GM19025 (cell line): Measurements from ENCODE around the gene DCAF12L2.
"Not testable (repeated sequence)": the region's sequence is repeated elsewhere in the genome, so short reads cannot be mapped to it uniquely, and the experiment has no call there.

Experiments
- ATAC-seq: cut with Tn5 transposase; IDR thresholded peaks from one replicate; pipeline ENCODE4 v1.9.1; 2021; ENCODE audit warnings: mild to moderate bottlenecking, low read depth, moderate library complexity; ENCODE audit not compliant: unreplicated experiment

DCAF12L2 gene

DNA sequence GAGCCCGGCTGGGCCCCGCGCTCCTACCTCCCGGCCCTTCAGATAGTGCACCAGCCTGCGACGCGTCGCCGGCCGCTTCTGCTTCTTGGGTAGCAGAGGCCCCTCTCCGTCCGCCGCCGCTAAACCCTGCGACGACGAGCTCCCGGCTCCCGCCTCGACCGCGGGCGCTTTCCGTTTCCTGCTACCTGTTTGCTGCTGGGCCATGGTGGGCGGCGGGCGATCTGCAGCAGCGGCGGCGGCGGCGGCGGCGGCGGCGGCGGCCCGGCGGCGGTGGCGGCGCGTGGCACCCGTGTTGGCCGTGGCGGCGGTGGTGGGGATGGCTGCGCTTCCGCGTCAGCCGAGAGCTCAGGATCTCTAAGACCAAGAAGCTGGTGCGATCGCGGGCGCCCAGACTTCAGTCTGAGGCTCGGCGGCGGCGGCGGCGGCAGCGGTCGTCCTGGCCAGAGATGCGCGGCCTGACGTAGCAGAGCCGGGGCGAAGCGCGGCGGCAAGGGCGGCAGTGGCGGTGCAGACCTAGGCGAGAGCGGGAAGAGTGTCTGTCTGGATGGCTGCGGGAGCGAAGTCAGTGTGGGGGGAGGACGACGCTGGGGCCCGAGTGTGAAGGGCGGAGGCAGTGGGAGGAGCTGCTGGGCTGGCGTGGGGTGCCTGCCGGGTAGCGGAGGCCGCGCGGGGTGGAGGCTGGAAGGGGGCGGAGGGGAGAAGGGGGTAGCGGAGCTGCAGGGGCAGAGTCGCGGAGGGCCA lies at the start of gene DCAF12L2:
TSS of gene DCAF12L2 (minus strand) at position 569 of the 741 bp plus-strand sequence. CDS start at position 204, 365 bp downstream.
- ATAC-seq, result no peak

DNA sequence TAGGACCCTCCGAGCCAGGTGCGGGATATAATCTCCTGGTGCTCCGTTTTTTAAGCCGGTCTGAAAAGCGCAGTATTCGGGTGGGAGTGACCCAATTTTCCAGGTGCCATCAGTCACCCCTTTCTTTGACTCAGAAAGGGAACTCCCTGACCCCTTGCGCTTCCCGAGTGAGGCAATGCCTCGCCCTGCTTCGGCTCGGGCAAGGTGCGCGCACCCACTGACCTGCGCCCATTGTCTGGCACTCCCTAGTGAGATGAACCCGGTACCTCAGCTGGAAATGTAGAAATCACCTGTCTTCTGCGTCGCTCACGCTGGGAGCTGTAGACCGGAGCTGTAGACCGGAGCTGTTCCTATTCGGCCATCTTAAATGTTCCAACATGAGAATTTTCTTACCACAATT lies 24.8 kb upstream of the DCAF12L2 start:
- ATAC-seq, result not testable (repeated sequence)

DNA sequence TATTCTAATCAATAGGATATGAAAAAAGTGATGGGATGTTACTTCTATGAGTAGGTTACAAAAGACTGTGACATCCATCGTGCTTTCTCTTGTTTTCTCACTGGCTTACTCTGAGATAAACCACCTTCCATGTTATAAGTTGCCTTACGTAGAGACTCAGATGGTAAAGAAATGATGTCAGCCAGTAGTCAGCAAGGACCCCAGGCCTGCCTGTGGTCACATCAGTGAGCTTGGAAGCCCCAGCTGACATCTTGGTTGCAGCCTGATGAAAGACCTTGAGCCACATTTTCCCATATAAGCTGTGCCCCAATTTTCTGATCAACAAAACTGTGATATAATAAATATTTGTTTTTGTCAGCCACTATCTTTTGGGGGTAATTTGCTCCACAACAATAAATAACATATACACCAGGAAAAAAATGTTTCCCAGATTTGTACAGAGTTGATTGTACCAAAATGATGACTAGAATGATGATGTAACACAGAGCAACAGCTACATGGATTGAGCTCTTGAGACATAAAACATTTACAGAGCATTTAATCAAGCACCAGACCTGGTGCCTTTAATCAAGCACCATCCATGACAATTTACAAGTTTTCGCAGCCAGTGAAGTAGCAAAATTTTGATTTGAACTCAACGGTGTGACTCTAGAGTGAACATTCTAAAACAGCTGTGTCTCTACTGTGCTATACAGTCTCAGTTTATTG lies 11.2 kb upstream of the DCAF12L2 start:
- ATAC-seq, result no peak

DNA sequence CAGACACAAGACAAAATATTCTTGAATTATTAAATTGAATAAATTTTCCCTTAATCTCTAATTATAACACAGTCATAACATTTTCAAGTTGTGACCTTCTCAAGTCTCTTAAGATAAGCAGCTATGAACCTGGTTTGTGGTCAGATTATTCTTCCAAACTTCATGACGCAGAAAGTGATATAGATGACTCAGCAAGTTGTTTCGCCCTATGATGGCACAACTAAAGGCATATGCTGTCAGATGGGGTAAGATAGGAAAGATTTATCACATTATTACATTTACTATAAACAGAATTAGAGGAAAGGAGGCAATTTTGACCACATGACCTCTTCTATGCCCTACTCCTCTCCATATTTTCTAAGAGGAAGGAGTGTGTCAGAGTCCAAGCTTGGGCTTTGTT lies 4.6 kb upstream of the DCAF12L2 start:
- no peak for ATAC-seq

DNA sequence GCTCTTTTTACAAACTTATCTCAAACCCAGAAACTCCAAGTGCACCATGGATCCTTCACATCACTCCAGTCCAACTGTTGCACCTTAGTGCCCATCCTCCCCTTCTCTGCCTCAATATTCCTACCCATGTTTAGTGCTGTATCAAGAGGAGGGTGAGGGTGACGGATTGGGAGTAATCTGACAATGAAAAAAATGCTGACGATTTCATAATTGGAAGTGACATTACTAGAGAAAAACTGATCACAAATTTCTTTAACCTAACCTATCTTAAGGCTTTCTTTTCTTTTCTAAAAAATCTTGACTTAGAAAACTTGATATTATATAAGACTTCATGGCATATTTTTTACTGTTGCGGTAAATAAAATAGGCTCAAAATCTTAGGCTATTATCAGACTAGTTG lies 1.5 kb upstream of the DCAF12L2 start:
- ATAC-seq, result no peak

DNA sequence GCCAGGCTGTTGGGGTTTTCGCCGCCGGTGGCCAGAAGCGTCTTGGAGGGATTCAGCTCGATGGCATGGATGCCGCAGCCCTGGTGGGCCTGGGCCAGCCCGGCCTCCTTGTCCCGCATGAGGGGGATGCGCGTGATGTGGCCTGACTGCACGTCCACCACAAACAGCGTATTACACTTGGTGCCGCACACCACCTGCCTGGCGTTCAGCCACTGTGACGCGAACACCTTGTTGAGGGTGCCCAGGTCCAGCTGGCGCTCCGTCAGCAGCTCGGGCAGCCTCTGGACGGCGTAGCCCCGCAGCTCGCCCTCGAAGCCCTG lies 728 bp downstream of the DCAF12L2 start:
- no peak for ATAC-seq

DNA sequence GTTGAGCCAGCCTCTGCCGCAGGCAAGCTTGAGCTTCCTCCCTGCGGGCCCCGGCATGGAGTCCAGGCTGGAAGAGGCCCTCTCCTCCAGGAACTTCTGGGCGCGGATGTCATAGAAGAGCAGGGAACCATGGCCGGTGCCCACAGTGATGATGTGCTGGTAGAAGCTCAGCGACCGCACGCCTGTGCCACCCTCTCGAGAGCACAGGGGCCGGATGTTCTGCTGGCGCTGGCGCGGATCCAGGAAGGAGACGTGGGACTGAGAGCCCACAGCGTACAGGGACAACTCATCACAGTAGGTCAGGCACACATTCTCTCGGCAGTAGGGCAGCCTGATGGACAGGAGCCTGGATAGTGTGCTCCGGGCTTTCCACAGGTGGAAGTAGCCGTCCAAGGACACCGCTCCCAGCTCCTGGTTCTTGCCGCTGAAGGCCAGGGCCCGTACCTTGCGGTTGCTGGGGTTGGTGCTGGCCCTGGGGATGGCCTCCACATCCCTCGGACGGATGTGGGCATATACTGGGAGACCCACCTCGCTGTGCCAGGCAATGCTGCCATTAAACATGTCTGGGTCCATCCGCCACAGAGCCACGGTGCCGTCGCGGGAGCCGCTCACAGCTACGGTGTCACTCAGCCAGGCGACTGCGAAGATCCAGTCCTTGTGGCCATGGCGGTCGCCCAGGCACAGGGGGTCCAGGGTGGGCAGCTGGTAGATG lies 1.2 kb downstream of the DCAF12L2 start:
- no peak for ATAC-seq

DNA sequence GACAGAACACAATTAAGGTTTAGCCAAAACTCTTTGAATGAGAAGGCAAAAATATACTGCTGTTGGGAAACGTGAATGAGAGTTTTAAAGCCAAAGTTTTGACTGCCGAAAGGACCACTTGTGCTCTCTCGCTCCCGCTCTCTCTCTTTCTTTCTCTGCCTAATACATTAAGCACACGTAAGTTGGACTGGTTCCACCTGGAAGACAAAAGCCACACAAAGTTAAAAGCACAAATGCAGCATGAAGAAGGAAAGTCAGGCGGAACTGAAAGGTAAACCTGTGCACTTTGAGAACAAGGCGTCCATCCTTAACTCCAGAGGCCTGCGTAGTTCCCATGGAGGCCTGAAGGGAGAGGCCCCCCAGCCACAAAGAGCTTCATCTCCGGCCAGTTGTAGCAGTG lies 1.9 kb downstream of the DCAF12L2 start:
- ATAC-seq, result no peak

DNA sequence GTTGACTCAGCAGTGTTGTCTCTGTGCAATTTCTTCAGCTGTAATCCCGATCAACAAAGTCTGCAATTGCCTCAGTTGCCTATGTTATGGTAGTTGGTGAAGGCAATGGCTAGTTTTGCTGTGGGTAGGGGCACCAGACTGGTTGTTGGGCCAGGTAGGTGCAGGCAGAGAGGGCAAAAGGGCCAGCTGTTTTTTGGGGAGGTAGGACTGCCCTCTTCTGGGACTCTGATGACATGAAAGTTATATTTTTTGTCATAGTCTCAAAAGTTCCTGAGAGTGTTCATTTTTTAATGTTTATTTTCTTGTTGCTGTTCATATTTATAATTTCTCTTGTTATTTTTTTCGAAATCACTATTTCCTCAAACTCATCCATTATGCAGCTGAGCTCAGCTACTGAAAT lies 25.1 kb downstream of the DCAF12L2 start:
- ATAC-seq, result no peak

DNA sequence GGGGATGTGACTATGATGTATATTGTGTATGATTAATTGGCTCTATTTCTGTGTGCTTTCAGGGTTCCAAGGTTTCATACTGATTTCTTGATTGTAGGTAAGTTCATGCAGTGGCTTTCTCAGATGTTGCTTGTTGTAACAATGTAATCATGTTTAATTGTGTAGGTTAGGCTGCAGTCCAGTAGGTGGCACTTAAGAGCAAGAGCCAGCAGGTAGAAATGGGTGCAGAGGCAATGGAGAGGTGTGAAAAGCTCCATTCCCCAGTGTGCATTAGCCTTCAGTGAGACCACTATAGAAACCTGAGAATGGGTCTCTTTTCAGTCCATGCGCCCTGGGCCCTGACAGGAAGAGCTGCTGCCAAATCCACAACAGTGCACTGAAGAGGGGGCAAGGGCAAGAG lies 28.2 kb downstream of the DCAF12L2 start:
- no peak for ATAC-seq

DNA sequence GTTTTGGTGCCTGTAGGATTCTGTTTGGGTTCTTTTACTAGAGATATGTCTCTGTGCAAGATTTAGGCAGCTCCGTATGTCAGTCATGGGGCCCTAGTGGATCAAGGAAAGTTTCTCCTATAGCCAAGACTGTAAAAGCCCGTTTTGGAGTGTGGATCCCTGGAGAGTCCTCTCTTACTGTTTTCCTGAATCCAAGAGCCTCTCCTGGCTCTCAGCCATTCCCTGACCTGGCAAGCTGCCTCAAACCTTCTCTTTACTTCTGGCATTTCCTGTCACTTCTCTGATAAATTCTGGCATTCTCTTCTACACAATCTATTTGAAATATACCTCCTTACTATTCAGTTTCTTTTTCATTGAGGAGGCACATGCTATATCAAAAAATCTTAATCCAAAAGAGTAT lies 41.4 kb downstream of the DCAF12L2 start:
- no peak for ATAC-seq
